Measurements from ENCODE around the gene SCEL.

DNA sequence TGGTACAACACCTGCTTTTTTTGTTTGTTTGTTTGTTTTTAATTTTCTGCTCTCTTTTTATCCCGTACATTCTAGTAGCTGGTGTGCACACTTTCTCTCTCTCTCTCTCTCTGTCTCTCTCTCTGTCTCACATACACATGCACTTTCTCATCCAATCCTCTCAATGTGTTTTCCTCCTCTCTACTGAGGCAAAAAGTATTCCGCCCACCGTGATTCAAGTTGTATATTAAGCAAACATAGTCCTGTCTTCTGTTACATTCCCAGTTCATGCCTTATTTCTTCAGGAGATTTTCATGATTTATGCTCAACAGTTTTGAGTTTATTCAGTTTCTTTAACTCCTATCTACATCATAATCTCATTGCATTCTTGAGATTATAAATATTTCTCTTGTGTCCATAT lies 38.2 kb upstream of the SCEL start:
- TF ChIP-seq CEBPB (IDR thresholded peaks at IDR 0.05; ENCODE audit: low read depth) (no peak), ZNF274 (IDR thresholded peaks at IDR 0.05; ENCODE audit: low read depth, low read length) (no peak), POLR2A (IDR thresholded peaks at IDR 0.05; ENCODE audit: borderline replicate concordance, extremely low read depth, insufficient read depth, insufficient read length) (no peak), CTCF (IDR thresholded peaks at IDR 0.05 in 2 of 3, conservative IDR thresholded peaks at IDR 0.05 in 1 of 3; ENCODE audit: borderline replicate concordance in 1 of 3, insufficient read depth in 1 of 3, low read depth in 2 of 3, low read length in 2 of 3) (no peak), POLR2AphosphoS5 (IDR thresholded peaks at IDR 0.05; ENCODE audit: low read depth, low read length) (no peak), TCF7L2 (IDR thresholded peaks at IDR 0.05; ENCODE audit: borderline replicate concordance, extremely low read depth, insufficient read depth, insufficient read length) (no peak)
- TF ChIP-seq, protein P1, sequence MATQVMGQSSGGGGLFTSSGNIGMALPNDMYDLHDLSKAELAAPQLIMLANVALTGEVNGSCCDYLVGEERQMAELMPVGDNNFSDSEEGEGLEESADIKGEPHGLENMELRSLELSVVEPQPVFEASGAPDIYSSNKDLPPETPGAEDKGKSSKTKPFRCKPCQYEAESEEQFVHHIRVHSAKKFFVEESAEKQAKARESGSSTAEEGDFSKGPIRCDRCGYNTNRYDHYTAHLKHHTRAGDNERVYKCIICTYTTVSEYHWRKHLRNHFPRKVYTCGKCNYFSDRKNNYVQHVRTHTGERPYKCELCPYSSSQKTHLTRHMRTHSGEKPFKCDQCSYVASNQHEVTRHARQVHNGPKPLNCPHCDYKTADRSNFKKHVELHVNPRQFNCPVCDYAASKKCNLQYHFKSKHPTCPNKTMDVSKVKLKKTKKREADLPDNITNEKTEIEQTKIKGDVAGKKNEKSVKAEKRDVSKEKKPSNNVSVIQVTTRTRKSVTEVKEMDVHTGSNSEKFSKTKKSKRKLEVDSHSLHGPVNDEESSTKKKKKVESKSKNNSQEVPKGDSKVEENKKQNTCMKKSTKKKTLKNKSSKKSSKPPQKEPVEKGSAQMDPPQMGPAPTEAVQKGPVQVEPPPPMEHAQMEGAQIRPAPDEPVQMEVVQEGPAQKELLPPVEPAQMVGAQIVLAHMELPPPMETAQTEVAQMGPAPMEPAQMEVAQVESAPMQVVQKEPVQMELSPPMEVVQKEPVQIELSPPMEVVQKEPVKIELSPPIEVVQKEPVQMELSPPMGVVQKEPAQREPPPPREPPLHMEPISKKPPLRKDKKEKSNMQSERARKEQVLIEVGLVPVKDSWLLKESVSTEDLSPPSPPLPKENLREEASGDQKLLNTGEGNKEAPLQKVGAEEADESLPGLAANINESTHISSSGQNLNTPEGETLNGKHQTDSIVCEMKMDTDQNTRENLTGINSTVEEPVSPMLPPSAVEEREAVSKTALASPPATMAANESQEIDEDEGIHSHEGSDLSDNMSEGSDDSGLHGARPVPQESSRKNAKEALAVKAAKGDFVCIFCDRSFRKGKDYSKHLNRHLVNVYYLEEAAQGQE (IDR thresholded peaks at IDR 0.05; ENCODE audit: low read depth): no peak
- TF ChIP-seq, protein P2, sequence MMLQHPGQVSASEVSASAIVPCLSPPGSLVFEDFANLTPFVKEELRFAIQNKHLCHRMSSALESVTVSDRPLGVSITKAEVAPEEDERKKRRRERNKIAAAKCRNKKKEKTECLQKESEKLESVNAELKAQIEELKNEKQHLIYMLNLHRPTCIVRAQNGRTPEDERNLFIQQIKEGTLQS (IDR thresholded peaks at IDR 0.05): no peak
